Ovary (tissue), 3 donors: ENCODE measurements around the gene POLE4.

Experiments used
- CTCF ChIP-seq, 3 donors: fragments of 450-650 bp in 2 of 3; fragments of 200-600 bp in 1 of 3; IDR thresholded peaks; one replicate each; pipeline versions ENCODE4 v1.5.1 to v1.8.0; 2016 to 2022; ENCODE audit warnings: antibody characterized with exemption in 3 of 3, mild to moderate bottlenecking in 1 of 3
- EP300 ChIP-seq: sonication (generic); formaldehyde crosslinking; IDR thresholded peaks from one replicate; pipeline ENCODE4 v1.6.1; 2017; ENCODE audit warnings: antibody characterized with exemption
- donor health status: DM: no; HTN: no; CAD: no.

- TF ChIP-seq CTCF (IDR thresholded peaks at IDR 0.05) = no peak
- no peak for TF ChIP-seq EP300
Measured at GRCh38 chr2:74910245-74910644, 48.2 kb upstream of the POLE4 start.
